Smooth muscle cell (in vitro differentiated cells): Measurements from ENCODE around the gene PRPF31. TPM values are rescaled to one million over a fixed set of nuclear protein-coding genes. Genes with fewer than 3 reads are reported as not detected.
A peak's percentile ranks its signal among the peaks of the same experiment; 100 is the strongest.

Source experiments
- DNase-seq: peaks from one replicate; lab custom pipeline; 2025; ENCODE audit not compliant: unreplicated experiment; lab: John Stamatoyannopoulos, UW
- H2AFZ ChIP-seq: fragments of 200-600 bp; sonication (generic); 2 replicates; pipeline ENCODE4 v1.6.0; 2016; ENCODE audit warnings: antibody characterized with exemption, low read depth, mild to moderate bottlenecking
- H3F3A ChIP-seq: fragments of 200-600 bp; sonication (generic); 2 replicates; pipeline ENCODE4 v1.6.0; 2017; ENCODE audit warnings: antibody characterized with exemption, low read depth
- H3K27ac ChIP-seq: fragments of 200-600 bp; sonication (generic); 2 replicates; pipeline ENCODE4 v1.5.1; 2016; ENCODE audit warnings: low read depth, mild to moderate bottlenecking
- H3K27me3 ChIP-seq: fragments of 200-600 bp; sonication (generic); 2 replicates; pipeline ENCODE4 v1.6.1; 2016; ENCODE audit warnings: low read depth, mild to moderate bottlenecking
- H3K36me3 ChIP-seq: fragments of 200-600 bp; sonication (generic); 2 replicates; pipeline ENCODE4 v1.5.1; 2016; ENCODE audit warnings: low read depth
- H3K4me1 ChIP-seq: fragments of 200-600 bp; sonication (generic); 2 replicates; pipeline ENCODE4 v1.5.1; 2016; ENCODE audit warnings: low read depth
- H3K4me2 ChIP-seq: fragments of 200-600 bp; sonication (generic); 2 replicates; pipeline ENCODE4 v1.6.0; 2016; ENCODE audit warnings: mild to moderate bottlenecking
- H3K4me3 ChIP-seq: fragments of 200-600 bp; sonication (generic); 2 replicates; pipeline ENCODE4 v1.5.1; 2016; ENCODE audit warnings: mild to moderate bottlenecking
- H3K79me2 ChIP-seq: fragments of 200-600 bp; sonication (generic); 2 replicates; pipeline ENCODE4 v1.6.0; 2016; ENCODE audit warnings: low read depth, mild to moderate bottlenecking
- H3K9ac ChIP-seq: fragments of 200-600 bp; sonication (generic); 2 replicates; pipeline ENCODE4 v1.6.0; 2016; ENCODE audit warnings: low read depth
- H3K9me3 ChIP-seq: fragments of 200-600 bp; sonication (generic); replicated peaks from 2 replicates; pipeline ENCODE4 v1.5.1; 2016; ENCODE audit warnings: low read depth
- H4K20me1 ChIP-seq: fragments of 200-600 bp; sonication (generic); 2 replicates; pipeline ENCODE4 v1.6.0; 2016; ENCODE audit warnings: low read depth
- CTCF ChIP-seq: fragments of 200-600 bp; sonication (generic); IDR thresholded peaks from 2 replicates; pipeline ENCODE4 v1.5.1; 2017; ENCODE audit warnings: borderline replicate concordance, mild to moderate bottlenecking, antibody characterized with exemption; ENCODE audit not compliant: insufficient read depth, poor library complexity, severe bottlenecking
- WGBS: methylation state at CpG from one replicate; pipeline ENCODE4 v1.1.7; 2016; ENCODE audit warnings: low lambda C conversion rate; 5-methylcytosine and 5-hydroxymethylcytosine counted together
- polyA plus RNA-seq: library from polyadenylated mRNA; unstranded; fragments of >200 nt; fragmentation: Nextera tagmentation; extraction: Ambion mirVana; gene quantifications from 2 replicates; pipeline ENCODE4 v1.2.1, GENCODE V29; 2016
- total RNA-seq: library from RNA; depleted of rRNA; stranded (reverse); fragments of >200 nt; gene quantifications from 2 replicates; pipeline ENCODE4 v1.2.3, GENCODE V29; 2014

Gene PRPF31
- total RNA-seq (40.9 and 42.8 TPM in 2 replicates), polyA plus RNA-seq (77.1 and 81.2 TPM in 2 replicates)

DNA sequence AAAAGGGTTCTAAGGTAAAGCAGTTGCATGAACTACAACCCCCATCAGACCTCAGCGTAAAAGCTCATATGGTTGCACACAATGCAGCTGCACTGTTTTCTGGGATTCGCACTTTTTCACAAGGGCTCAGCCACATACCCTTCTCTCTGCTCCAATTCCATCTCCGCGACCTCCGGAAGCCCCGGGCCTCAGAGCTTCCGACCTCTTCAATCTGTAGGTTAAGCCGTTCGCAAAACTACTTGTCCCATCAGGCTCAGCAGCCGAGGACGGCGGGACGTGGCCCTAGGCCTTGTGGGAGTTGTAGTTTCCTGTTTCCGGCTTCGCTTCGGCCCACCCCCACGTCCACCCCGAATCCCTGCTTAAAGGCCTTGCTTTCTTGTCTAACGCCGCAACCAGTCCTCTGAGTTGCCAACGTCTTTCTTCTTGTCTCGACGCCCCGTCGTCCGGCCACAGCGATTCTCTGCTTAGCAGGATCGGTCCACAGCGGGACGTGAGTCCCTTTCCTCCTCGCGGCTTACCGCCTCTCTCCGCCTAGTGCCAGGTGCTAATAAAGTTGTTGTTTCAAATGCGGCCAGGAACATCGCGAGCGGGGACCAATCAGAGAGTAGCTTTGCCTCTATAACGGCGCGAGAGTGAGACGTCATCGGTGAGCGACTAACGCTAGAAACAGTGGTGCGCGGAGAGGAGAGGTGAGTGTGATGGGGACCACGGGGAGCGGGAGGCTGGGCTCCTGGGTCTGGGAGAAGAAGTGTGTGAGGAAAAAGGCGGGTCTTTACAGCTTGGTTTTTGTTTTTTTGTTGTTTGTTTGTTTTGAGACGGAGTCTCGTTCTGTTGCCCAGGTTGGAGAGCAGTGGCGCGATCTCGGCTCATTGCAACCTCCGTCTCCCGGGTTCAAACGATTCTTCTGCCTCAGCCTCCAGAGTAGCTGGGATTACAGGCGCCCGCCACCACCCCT, at the start of gene PRPF31, which contains the start of gene TFPT:
Gene PRPF31, plus strand, starts transcription at position 646 of the 955 bp plus-strand sequence. CDS start 2,525 bp downstream, outside the sequence.
Gene TFPT, minus strand, starts transcription at position 549 of the 955 bp plus-strand sequence. Its CDS starts 388 bp downstream, at position 161.
- H3K27me3 ChIP-seq, result no peaks in the 10 kb centered on the region
- peak within 1 kb of the TSS; percentile 70 for H2AFZ ChIP-seq
- no peaks in the 10 kb centered on the region for H3F3A ChIP-seq
- no peaks in the 10 kb centered on the region for H3K9me3 ChIP-seq
- H3K4me3 ChIP-seq, result peak within 1 kb of the TSS; percentile 66
- DNase-seq, result peak; percentile 97
- H3K79me2 ChIP-seq, result peaks cover 32% of the 10 kb centered on the region
- H3K9ac ChIP-seq, result peak within 1 kb of the TSS; percentile 79
- TF ChIP-seq CTCF, result no peak
- peaks cover 10% of the 10 kb centered on the region for H3K4me1 ChIP-seq
- WGBS, result under 1% methylated on average over 60 of the region's 60 CpGs
- H3K4me2 ChIP-seq, result peak within 1 kb of the TSS; percentile 91
- H3K27ac ChIP-seq, result peak within 1 kb of the TSS; percentile 55
- H4K20me1 ChIP-seq, result no peaks in the 10 kb centered on the region
- H3K36me3 ChIP-seq, result no peaks in the 10 kb centered on the region

DNA sequence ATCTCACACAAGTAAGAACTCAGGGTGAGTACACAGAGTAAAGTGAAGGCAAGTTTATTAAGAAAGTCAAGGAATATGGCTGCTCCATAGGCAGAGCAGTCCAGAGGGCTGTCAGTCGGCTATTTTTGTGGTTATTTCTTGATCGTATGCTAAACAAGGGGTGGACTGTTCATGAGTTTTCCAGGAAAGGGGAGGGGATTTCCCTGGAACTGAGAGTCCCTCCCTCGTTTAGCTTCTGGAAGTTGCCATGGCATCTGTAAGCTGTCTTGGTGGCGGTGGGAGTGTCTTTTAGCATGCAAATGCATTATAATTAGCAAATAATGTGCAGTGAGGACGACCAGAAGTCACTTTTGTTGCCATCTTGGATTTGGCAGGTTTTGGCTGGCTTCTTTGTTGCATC, 46.1 kb upstream of the PRPF31 start:
- no peaks in the 10 kb centered on the region for H3K79me2 ChIP-seq
- no peaks in the 10 kb centered on the region for H3K36me3 ChIP-seq
- no peaks in the 10 kb centered on the region for H3K4me1 ChIP-seq
- no peak overlapping the region for H3K4me3 ChIP-seq
- H3F3A ChIP-seq, result no peaks in the 10 kb centered on the region
- H3K9me3 ChIP-seq, result no peaks in the 10 kb centered on the region
- no peak overlapping the region for H2AFZ ChIP-seq
- WGBS, result 81% methylated on average over 5 of the region's 5 CpGs
- H3K27ac ChIP-seq, result no peak overlapping the region
- no peak overlapping the region for H3K9ac ChIP-seq
- H3K4me2 ChIP-seq, result no peak overlapping the region
- no peaks in the 10 kb centered on the region for H4K20me1 ChIP-seq
- no peaks in the 10 kb centered on the region for H3K27me3 ChIP-seq
- DNase-seq, result no peak
- TF ChIP-seq CTCF, result no peak

- H3K4me3 ChIP-seq, result no peak overlapping the region
- no peaks in the 10 kb centered on the region for H4K20me1 ChIP-seq
- TF ChIP-seq CTCF, result no peak
- H3K4me1 ChIP-seq, result no peaks in the 10 kb centered on the region
- no peaks in the 10 kb centered on the region for H3K36me3 ChIP-seq
- DNase-seq, result no peak
- WGBS, result 93% methylated on average over 10 of the region's 10 CpGs
- no peak overlapping the region for H3K9ac ChIP-seq
- no peak overlapping the region for H3K4me2 ChIP-seq
- no peaks in the 10 kb centered on the region for H3K79me2 ChIP-seq
- no peaks in the 10 kb centered on the region for H3F3A ChIP-seq
- no peaks in the 10 kb centered on the region for H3K27me3 ChIP-seq
- H2AFZ ChIP-seq, result no peak overlapping the region
- no peak overlapping the region for H3K27ac ChIP-seq
- H3K9me3 ChIP-seq, result no peaks in the 10 kb centered on the region
These were observed 41.7 kb upstream of the PRPF31 start for GRCh38 chr19:54073829-54074228.
